GM18502 (cell line): ENCODE results near the gene MBD2.
"Not testable (repeated sequence)": the region's sequence is repeated elsewhere in the genome, so short reads cannot be mapped to it uniquely, and the experiment has no call there.

Experiments
- ATAC-seq: cut with Tn5 transposase; IDR thresholded peaks from one replicate; pipeline ENCODE4 v1.9.1; 2021; ENCODE audit warnings: mild to moderate bottlenecking; ENCODE audit not compliant: unreplicated experiment, poor library complexity

The MBD2 gene, protein sequence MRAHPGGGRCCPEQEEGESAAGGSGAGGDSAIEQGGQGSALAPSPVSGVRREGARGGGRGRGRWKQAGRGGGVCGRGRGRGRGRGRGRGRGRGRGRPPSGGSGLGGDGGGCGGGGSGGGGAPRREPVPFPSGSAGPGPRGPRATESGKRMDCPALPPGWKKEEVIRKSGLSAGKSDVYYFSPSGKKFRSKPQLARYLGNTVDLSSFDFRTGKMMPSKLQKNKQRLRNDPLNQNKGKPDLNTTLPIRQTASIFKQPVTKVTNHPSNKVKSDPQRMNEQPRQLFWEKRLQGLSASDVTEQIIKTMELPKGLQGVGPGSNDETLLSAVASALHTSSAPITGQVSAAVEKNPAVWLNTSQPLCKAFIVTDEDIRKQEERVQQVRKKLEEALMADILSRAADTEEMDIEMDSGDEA

DNA sequence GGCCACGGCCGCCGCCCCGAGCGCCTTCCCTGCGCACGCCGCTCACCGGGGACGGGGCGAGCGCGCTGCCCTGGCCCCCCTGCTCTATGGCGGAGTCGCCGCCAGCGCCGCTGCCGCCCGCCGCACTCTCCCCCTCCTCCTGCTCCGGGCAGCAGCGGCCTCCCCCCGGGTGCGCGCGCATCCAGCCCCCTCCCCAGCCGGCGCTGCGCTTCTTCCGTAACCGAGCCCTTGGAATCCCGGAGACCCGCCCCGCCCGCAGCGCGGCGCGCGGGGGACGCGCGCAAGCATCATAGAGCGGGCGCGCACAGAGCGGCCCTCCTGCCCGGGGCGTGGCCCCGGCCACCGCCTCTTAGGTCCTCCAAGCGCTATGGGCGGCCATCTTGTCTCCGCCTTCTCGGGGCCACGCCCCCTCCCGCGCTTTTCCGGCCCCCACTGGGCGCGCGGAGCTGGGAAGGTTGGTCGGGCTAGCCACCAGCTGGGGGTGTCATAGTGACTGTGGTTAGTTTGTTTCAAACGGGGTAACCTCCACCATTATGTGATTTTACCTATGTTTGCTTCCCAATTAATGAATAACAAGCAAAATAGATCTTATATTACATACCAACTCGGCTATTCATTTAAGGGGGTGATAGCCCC is at the start of gene MBD2:
Gene MBD2, minus strand, starts transcription at position 291 of the 636 bp plus-strand sequence. Its CDS starts 110 bp downstream, at position 181.
- peak; percentile 88 for ATAC-seq

DNA sequence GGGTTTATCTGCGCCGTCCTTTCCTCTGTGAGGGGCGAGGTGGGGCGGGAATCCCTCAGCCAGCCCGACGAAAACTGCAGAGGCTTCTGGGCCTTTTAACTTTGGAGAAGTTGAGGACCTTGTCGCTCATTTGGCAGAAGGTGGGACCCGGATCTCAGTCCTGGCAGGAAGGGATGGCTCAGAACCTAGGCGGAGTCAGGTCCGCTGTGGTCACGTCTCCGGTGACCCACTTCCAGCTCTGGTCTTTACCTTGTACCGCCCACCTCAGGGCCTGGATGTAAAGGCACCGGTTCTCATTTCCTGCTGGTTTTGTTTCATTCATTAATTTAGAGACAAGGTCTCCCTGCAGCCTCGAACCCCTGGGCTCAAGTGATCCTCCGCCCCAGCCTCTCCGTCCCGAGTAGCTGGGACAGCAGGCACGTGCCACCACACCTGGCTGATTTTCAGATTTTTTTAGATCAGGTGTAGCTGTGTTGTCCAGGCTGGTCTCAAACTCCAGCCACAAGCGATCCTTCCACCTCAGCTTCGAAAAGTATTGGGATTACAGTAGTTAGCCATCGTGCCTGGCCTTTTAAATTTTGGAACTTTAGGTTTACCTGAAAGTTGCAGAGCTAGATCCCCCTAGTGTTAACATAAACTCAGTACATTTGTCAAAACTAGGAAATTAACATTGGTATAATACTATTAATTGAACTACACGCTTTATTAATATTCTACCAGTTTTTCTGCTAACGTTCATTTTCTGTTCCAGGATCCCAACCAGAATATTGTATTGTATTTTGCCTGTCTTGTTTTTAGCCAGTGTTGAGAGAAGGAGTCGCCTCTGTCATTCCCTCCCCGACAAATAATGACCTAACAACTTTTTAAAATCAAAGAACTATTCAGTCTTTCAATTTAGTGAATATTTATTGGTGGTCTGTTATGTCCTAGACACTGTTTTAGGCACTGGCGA is 45.7 kb upstream of the MBD2 start:
- peak; percentile 43 for ATAC-seq

DNA sequence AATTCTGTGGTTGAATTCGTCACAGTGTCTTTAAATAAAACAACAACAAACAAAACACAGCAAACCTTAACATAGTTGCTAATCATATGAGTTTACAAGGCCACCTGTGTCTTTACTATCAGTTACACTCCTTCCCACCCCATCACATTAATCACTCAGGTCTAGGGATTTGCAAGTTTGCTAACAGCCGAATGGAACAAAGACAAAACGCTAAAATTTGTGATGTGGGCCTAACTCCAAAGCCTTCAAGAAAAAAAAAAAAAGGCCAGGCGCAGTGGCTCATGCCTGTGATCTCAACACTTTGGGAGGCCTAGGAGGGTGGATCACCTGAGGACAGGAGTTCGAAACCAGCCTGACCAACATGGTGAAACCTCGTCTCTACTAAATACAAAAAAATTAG is 44.3 kb upstream of the MBD2 start:
- ATAC-seq = no peak

DNA sequence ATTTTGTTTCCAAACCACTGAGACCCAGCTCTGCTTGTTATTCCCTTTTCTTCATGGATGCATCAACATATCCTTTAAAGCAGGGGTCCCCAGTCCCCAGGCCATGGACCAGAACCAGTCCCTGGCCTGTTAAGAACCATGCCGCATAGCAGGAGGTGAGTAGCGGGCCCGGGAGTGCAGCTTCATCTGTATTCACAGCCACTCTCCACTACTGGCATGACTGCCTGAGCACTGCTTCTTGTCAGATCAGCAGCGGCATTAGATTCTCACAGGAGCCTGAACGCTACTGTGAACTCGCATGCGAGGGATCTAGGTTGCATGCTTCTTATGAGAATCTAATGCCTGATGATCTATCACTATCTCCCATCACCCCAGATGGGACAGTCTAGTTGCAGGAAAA is 43.2 kb upstream of the MBD2 start:
- no peak for ATAC-seq

DNA sequence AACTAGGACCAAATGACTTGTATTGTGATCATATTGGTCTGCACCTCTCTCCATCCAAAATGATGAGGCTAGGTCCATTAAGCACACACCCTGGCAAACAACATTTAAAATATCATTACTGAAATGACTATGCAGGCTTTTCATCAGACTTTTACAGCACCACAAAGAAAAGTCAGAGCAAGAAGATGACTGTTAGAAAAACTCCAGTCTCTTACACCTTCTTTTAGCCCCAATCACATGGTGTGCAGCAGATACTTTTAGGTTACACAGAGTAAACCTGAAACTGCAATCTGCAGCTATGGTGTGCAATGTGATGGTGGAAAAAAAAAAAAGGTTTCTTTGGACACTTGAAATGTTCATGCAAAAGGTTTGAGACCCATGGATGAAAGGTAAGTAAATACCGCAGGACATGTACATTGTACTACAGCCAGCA is 39.5 kb upstream of the MBD2 start:
- ATAC-seq = peak; percentile 84

DNA sequence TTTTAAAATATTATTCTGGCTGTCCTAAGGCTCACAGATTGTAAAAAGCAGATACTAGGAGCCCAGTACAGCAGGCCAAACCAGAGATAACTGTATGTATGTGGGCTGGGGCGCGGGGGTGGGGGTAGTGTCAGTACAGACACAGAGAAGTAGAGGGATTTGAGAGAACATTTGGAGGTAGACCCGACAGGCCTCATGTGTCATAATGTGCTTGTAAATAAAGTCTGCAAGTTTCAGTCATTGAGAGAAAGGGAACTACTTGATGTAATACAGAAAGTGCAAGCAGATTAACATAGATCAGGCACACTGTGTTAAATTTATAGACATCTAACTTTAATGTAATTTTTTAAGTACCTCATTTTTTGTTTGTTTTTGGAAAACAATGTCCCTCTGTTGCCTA is 37.4 kb upstream of the MBD2 start:
- peak; percentile 80 for ATAC-seq

DNA sequence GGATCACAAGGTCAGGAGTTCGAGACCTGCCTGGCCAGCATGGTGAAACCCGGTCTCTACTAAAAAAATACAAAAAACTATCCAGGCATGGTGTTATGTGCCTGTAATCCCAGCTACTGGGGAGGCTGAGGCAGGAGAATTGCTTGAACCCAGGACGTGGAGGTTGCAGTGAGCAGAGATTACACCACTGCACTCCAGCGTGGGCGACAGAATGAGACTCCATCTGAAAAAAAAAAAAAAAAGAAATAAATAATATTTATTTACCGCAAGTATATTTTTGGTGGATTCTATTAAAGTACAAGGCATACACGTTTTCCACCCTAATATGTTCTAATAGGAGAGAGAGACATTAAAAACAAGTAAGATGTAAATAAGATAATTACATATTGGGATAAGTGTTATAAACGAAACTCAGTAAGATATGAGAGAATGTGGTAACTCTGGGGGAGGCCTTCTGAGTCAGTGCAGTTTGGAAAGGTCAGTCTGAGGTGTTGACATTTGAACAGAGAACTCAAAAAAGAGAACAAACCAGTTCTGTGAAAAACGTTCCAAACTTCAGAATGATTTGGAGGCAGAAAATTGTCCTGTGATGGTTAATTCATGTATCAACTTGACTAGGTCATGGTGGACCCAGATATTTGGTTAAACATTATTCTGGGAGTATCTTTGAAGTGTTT is 36.1 kb upstream of the MBD2 start:
- ATAC-seq = no peak

DNA sequence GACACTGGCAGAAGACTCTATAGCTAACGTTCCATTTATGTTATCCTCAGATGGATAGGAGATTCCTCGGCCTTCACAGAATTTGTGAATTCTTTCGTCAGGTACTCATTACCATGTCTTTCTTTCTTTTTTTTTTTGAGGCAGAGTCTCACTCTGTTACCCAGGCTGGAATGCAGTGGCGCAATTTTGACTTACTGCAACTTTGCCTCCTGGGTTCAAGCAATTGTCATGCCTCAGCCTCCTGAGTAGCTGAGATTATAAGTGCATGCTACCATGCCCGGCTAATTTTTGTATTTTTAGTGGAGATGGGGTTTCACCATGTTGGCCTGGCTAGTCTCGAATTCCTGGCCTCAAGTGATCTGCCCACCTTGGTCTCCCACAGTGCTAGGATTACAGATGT is 33.3 kb upstream of the MBD2 start:
- not testable (repeated sequence) for ATAC-seq

DNA sequence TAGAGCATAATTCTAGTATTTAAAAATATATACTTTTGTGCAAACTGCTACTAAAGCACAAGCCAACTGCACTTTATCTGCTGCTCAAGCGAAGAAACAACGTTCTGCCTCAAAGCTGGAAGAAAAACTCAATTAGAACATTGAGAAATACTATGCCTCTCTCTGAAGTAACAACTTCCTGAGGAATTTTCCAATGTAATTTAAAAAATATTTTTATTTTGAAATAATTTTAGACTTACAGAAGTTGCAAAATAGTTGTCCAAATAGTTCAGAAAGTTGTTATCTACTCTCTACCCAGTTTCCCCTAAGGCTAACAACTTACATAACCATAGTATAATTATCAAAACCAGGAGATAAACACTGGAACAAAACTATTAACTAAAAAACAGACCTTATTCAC is 32.5 kb upstream of the MBD2 start:
- no peak for ATAC-seq

DNA sequence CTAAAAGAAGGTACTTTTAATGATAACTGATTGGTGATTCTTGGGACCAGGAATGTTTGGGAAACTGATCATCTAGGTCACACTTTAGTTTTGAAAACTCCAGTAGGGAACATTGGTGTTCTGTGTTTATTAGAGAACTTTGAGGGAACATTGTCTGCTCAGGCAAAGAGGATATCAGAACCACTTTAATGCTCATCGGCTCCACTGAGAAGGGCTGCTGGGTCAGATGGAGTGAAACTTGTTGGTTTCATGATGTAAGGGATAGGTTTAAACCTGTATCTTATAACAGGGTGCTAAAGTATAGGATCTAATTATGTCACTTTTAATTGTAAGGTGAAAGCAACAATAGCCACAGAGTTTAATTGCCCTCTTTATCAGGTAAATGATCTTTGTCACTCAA is 30.7 kb upstream of the MBD2 start:
- ATAC-seq = no peak

DNA sequence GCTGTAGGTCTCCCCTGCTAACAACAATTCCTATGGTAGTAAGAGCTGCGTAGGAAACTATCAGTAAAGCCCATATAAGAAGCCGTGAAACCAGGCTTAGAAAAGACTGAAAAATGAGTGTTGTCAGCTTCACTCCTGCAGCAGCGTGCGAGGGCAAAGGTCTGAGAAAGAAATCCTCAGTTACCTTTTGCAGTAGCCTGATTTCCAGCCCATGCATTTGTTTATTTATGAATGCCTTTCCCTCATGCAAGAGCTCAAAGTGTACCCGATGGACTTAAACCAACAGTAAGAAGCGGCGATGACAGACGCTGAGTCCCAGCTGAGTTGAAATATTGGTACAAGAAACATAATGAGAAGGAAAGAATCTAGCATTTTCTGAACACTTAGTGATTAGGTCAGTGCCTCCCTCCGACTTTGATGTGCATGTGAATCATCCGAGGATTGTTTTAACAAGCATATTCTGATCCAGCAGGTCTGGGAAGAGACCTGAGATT is 29.8 kb upstream of the MBD2 start:
- no peak for ATAC-seq

DNA sequence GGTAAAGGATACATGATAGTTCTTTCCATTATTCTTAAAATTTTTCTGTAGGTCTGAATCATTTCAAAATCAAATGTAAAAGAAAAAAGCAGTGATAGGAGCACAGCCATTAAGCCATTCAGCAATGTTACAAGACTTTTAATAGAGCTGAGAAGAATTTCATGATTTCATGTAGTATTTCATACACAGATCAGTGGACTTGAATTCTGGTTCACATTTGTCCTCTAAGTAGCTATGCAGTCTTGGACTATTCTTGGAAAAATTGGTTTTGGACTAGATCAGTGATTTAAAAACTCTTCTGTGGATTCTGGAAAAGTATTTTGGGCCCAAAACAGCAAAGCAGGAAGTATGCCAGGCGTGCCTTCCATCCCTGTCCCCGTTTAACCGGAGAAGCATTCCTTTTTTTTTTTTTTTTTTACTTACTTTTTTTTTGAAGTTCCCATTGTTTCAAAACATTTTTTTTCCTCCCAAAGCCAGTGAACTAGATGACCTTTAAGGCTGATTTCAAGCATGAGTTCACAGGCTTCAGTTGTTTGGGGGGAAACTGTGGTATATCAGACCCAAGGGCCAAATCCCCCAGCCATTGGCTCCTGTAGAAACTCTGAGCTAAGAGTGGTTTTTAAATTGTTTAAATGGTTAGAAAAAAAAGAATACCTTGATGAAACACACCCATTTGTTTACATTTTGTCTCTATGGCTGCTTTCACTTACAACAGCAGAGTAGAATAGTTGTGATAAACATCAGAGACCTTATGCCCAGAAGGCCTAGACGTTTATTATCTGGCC is 27.3 kb upstream of the MBD2 start:
- ATAC-seq = no peak

DNA sequence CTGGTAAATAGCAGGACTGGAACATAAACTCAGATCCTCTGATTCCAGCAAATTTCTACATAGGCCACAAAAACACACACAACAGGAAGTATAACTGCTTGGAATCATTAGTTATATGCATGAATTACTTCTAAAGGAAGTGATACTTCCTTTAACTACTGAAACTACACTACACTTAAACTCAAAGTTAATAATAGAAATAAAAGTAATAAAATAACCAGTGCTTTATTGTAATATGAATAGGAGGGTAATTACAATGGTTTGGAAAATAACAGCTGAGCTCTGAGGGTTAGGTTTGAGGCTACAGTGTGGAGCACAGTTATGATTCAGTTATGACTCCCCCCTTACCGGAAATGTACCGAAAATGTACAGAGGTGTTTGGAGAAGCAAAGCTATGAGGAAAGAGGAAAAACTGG is 26.4 kb upstream of the MBD2 start:
- ATAC-seq = peak; percentile 86

DNA sequence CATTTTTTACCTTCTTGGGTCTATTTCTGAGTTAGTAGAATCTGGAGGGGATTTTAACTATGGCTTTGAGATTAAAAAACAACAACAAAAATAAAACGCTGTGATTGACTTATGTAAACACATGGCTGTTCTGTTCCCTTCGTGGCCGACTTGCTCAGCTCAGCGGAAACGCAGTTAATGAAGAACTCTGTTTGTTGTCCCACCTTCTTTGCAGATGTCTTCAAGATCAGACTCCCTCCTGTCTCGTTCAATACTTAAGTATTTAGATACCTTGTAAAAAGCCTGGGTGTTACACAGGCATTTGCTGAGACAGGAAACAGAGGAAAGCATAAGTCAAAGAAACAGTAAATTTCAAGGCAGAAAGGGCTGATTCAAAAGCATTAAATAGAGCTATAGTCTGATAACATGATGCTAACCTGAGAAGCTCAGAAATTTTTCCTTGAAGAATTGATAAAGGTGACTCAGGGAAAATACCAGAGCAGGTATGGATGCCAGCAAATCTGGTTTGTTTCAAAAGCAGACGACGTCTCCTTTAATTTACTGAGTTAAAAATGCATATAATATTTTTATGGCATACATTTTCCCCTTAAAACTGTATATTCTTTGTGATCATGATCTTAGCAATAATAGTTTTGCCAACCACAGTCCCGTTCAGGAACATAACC is 23.2 kb upstream of the MBD2 start:
- ATAC-seq = no peak

DNA sequence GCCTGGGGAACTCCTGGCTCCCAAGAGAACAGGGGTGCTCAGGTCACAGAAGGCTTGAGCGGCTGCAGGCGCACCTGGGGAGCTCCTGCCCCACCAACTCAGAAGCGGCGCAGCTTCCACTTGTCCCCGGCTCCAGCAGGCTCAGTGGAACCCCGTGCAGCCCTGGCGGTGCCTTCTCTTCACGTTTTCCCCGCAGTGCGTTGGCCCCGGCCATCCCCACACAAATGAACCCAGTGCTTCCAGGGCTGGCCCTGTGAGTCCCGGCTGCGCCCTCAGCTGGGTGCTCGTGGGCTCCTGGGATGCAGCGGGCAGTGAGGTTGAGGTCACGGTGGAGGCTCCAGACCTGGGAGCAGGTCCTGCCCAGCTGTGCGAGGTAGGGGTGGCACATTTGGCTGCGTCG is 17.9 kb upstream of the MBD2 start:
- ATAC-seq = no peak

DNA sequence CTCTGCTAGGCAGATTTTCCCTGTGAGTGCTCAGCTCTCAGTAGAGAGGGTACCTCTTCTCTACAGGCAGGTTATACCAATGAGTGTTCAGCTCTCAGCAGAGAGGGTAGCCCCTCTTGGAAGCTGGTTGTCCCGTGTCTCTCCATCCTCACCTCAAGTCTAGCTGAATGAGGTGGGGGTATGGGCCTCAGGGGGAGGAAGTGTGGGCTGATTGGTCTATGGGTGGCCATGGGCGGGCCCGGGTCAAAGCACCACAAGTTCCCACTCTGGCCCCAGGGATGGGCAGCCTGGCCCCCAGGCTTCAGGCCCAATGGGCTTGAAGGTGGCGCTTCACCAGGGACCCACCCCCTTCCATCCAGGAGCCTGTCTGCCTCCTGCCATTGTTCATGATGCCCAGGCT is 17.0 kb upstream of the MBD2 start:
- no peak for ATAC-seq

DNA sequence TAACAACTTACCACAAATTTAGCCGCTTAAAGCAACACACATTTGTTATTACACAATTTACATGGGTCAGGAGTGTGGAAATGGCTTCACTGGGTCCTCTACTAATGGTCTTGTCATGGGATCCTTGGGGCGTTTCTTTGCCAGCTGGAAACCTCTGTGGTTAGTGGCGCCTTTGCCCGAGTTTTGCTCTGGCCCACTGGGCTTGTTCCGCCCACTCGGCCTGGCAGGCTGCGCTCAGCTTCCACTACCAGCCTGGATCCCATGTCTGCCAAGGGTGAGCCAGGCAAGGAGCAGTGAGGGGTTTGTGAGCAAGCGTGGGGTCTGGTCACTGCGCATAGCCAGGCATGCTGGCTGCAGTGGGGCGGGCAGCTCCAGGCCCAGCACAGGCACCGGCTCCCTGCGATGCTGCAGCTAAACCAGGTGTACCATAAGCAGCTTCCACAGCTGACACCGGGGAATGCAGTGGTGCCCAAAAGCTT is 16.2 kb upstream of the MBD2 start:
- ATAC-seq = no peak

DNA sequence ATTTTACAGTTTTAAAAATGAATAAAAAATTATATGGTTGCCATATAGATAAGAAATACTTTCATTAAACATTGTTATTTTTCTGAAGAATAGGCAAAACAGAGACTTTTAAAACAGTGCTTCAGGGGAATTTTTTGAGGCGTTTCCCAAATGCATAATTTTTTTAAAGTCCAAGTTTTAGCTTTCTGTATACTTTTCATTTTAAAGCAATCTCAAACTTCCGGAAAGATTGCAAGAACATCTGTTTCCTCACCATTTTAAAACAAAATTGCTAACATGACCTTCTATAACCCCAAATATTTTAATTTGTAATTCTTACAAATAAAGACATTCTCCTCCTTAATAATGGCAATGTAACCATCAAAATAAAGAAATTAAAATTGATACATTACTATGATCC is 15.1 kb upstream of the MBD2 start:
- ATAC-seq = no peak

DNA sequence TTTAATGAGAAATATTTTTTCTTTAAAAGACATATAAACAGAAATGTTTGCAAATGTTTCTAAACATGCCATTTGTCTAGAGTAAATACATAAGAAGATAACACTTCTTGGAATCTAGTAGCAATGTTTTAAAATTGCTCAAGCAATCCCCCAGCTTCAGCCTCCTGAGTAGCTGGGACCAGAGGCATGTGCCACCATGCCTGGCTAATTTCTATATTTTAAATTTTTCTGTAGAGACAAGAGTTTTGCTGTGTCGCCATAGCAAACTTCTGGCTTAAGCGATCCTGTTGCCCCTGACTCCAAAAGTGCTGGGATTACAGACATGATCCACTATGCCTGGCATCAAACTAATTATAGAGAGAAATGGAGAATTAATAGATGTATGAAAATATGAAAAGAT is 14.6 kb upstream of the MBD2 start:
- no peak for ATAC-seq
